BJ (cell line): Measurements from ENCODE around the gene HOXD11. TPM values are rescaled to one million over a fixed set of nuclear protein-coding genes. Genes with fewer than 3 reads are reported as not detected.

Experiments
- CTCF ChIA-PET: fragments of 350-600 bp; formaldehyde crosslinking; extraction: SDS; loops from one replicate; lab custom pipeline; 2021; ENCODE audit warnings: antibody characterized with exemption, inconsistent platforms; lab: Yijun Ruan, JAX
- POLR2A ChIA-PET: fragments of 300-600 bp; sonication (Branson Sonifier 250); formaldehyde crosslinking; extraction: SDS; loops from one replicate; lab custom pipeline; 2021; ENCODE audit warnings: antibody characterized with exemption; lab: Charles Lee
- DNase-seq: peaks from one replicate; pipeline ENCODE4 v3.0.0-alpha.2; 2011; ENCODE audit warnings: low read depth
- H3K27me3 ChIP-seq: 2 replicates; pipeline ENCODE4 v1.6.0; 2011; ENCODE audit warnings: low read length; ENCODE audit not compliant: control insufficient read depth, insufficient read depth
- H3K36me3 ChIP-seq: 2 replicates; pipeline ENCODE4 v1.5.1; 2011; ENCODE audit warnings: low read length; ENCODE audit not compliant: control insufficient read depth, insufficient read depth
- H3K4me3 ChIP-seq: 2 replicates; pipeline ENCODE4 v1.5.1; 2011; ENCODE audit warnings: low read depth, mild to moderate bottlenecking, control low read depth, low read length
- polyA plus RNA-seq: library from polyadenylated mRNA; depleted of rRNA; stranded (reverse); fragments of >200 nt; gene quantifications from 2 replicates; pipeline ENCODE4 v1.2.3, GENCODE V29; 2011
- TF ChIP-seq, protein P1 (sequence below): IDR thresholded peaks from 2 replicates; pipeline ENCODE4 v1.5.1; 2011; ENCODE audit warnings: low read depth, mild to moderate bottlenecking, control low read depth, inconsistent platforms, low read length, moderate library complexity; ENCODE audit not compliant: insufficient read depth

HOXD11 gene
- polyA plus RNA-seq, 1 experiment = 9.9 TPM

DNA sequence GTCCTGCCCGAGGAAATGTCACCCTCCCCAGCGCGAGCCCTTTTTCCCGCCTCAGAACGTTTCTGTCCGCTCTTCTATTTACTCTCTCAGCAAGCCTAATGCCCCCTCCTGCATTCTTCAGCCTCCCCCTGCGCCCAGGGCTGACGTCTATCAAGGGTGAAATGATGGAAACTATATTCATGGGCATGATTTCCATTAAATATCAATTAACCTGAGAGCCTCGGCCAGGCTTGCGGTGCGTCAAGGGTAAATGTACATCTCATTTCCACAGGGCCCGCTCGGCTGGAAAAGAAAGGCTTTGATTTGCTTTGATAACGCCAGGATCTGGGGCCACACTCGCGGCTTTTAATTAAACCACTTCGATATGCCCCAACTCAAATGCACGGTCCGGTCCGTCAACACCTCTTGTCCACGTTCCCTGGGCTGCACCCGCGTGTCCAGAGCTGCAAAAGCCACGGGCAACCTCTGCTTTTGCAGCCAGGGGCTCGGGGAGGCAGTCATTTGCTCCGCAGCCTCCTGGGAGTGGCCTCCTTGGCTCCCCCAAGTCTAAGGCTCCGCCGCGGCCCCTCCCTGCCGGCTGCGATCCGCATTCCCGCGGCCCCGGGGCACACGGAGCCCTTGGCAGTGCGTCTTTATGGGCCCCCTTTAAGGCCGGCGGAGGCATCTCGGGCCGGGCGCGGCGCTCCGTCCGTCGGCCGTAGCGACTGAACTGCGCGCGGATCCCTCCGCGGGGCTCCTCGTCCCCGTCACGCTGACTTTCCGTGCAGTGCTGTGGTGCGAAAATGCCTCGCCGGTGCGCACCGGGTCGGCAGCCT is 22.1 kb downstream of the HOXD11 start, which contains the start of gene HOXD8:
Gene HOXD8, plus strand, starts transcription at position 724 of the 815 bp plus-strand sequence. CDS start 662 bp downstream, outside the sequence.
- DNase-seq = no peak
- Histone ChIP-seq H3K36me3 (no peaks in the 10 kb centered on the region; the same call in 1 of the 2 replicates), H3K27me3 (peaks cover 33% of the 10 kb centered on the region), H3K4me3 (peak within 1 kb of the TSS; percentile 42)
- TF ChIP-seq, protein P1, sequence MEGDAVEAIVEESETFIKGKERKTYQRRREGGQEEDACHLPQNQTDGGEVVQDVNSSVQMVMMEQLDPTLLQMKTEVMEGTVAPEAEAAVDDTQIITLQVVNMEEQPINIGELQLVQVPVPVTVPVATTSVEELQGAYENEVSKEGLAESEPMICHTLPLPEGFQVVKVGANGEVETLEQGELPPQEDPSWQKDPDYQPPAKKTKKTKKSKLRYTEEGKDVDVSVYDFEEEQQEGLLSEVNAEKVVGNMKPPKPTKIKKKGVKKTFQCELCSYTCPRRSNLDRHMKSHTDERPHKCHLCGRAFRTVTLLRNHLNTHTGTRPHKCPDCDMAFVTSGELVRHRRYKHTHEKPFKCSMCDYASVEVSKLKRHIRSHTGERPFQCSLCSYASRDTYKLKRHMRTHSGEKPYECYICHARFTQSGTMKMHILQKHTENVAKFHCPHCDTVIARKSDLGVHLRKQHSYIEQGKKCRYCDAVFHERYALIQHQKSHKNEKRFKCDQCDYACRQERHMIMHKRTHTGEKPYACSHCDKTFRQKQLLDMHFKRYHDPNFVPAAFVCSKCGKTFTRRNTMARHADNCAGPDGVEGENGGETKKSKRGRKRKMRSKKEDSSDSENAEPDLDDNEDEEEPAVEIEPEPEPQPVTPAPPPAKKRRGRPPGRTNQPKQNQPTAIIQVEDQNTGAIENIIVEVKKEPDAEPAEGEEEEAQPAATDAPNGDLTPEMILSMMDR = no peak
- ChIA-PET CTCF (interaction anchor here (1.3 to 9.3 kb wide), 6 partner anchors 11 to 524 kb away, joined by 3 to 149 read pairs (median 14); no protein-coding TSS in a partner anchor), POLR2A (no interaction called here)

DNA sequence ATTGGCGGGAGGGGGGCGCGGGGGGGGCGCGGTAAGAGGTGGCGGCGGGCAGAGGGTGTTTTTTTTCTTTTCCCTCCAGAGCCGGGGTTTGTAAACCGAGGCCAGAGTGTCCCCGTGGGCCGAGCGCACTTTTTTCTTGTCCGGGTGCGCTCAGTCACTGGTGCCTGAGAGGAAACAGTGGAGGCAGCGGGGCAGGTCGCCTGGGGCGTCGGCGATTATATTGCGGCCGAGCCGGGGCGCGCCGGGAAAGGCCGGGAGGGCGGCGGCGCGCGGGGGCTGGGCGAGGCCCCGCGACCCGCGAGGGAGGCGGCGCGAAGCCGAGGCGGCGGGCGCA is 22.7 kb downstream of the HOXD11 start:
- TF ChIP-seq, protein P1 = no peak
- Histone ChIP-seq H3K27me3 (peaks cover 37% of the 10 kb centered on the region), H3K36me3 (no peaks in the 10 kb centered on the region; the same call in 1 of the 2 replicates), H3K4me3 (peak overlapping the region; percentile 42)
- ChIA-PET CTCF (interaction anchor here (1.5 to 9.3 kb wide), 4 partner anchors 10 to 523 kb away, joined by 9 to 149 read pairs (median 20); no protein-coding TSS in a partner anchor), POLR2A (no interaction called here)
- DNase-seq = no peak

DNA sequence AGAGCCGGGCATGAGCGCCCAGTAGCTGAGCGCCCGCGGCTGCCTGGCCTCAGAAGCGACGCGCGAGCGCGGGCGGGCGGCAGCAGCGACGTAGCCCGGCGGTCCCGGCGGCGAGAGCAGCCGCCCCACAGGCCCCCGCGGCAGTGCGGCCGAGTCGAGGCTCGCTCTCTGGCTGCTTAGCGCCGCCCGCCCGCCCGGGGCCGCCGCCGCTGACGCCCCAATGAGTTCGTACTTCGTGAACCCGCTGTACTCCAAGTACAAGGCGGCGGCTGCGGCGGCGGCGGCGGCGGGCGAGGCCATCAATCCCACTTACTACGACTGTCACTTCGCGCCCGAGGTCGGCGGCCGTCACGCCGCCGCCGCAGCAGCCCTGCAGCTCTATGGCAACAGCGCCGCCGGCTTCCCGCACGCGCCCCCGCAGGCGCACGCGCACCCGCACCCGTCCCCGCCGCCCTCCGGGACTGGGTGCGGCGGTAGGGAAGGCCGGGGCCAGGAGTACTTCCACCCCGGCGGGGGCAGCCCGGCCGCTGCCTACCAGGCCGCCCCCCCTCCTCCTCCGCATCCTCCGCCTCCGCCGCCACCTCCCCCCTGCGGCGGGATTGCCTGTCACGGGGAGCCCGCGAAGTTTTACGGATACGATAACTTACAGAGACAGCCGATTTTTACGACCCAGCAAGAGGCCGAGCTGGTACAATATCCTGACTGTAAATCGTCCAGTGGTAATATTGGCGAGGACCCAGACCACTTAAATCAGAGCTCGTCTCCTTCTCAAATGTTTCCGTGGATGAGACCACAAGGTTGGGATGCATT is 23.3 kb downstream of the HOXD11 start:
- H3K36me3 ChIP-seq = no peaks in the 10 kb centered on the region; the same call in 1 of the 2 replicates
- CTCF ChIA-PET = interaction anchor here (0.9 to 9.3 kb wide), 8 partner anchors 10 to 1018 kb away, joined by 3 to 149 read pairs (median 12); no protein-coding TSS in a partner anchor
- peaks cover 37% of the 10 kb centered on the region for H3K27me3 ChIP-seq
- H3K4me3 ChIP-seq = peak overlapping the region; percentile 42
- TF ChIP-seq, protein P1 = no peak
- DNase-seq = no peak
- POLR2A ChIA-PET = no interaction called here

DNA sequence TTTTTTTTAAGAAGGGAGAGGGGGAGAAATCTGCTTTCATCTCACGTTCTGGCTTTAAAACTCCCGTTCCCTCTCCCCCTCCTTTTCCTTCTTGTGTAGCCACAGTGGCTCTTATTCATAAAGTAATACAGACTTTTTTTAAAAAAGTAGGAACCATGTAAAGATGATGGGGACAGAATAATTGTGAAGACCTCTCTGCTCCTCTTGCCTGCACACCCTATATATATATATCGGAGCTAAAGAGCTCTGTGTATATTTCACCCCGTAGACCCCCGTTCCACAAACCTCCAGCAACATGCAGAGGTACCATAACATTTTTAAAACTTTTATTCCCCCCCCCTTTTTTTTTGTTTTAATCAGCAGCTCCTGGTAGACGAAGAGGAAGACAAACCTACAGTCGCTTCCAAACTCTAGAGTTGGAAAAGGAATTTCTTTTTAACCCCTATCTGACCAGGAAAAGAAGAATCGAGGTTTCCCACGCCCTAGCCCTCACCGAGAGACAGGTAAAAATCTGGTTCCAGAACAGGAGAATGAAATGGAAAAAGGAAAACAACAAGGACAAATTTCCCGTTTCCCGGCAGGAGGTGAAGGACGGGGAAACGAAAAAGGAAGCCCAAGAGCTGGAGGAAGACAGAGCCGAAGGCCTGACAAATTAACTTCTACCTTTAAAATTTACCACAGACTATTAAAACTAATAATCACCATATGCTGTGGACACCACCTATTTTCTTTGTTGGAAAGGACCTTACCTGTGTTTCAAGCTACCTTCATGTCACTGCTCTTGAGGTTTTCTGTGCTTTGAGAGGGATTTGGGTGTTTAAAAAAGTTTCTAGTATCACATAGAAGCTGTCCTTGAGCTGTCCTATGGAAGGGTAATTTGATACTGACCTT is 24.1 kb downstream of the HOXD11 start:
- DNase-seq = no peak
- H3K36me3 ChIP-seq = no peaks in the 10 kb centered on the region
- CTCF ChIA-PET = interaction anchor here (0.9 to 9.3 kb wide), 8 partner anchors 9 to 1017 kb away, joined by 3 to 149 read pairs (median 10); no protein-coding TSS in a partner anchor
- H3K27me3 ChIP-seq = peaks cover 41% of the 10 kb centered on the region
- POLR2A ChIA-PET = no interaction called here
- TF ChIP-seq, protein P1 = no peak
- H3K4me3 ChIP-seq = peak overlapping the region; percentile 42
